ENCODE measurements around the gene JUP. TPM values are rescaled to one million over a fixed set of nuclear protein-coding genes. Genes with fewer than 3 reads are reported as not detected.

Gene JUP
- total and polyA plus RNA-seq, 2 of the 4 experiments (the other 2 are of a cell fraction) = 12.9 to 27.3 TPM

- Histone ChIP-seq H4K8ac (ENCODE audit: low read depth in 2 of 2, low read length in 2 of 2) (peak overlapping the region in 1 of 2 experiments; percentile 38; a peak in 1 of 4 replicates), H3K56ac (ENCODE audit: extremely low read depth, insufficient read depth, low read length) (no peak overlapping the region), H2BK120ac (ENCODE audit: low read depth, low read length) (peak overlapping the region; percentile 2; the same call in 1 of the 2 replicates), H3K18ac (ENCODE audit: low read depth, low read length) (peak overlapping the region; percentile 28; the same call in 1 of the 2 replicates), H3K79me1 (ENCODE audit: low read depth in 1 of 2, low read length in 2 of 2) (peaks cover 6 to 43% of the 10 kb centered on the region in 2 experiments; a peak in 3 of 4 replicates), H2AFZ (replicated peaks; ENCODE audit: low read length, poor library complexity) (peak overlapping the region; percentile 80), H3K9me3 (ENCODE audit: control insufficient read depth, insufficient read depth, low read length) (no peaks in the 10 kb centered on the region), H3K23ac (ENCODE audit: low read depth, low read length) (peak overlapping the region; percentile 2; the same call in 1 of the 2 replicates), H3K4me2 (ENCODE audit: low read depth, low read length) (peak overlapping the region; percentile 97), H4K5ac (ENCODE audit: low read depth, low read length) (peak overlapping the region; percentile 72), H2BK15ac (ENCODE audit: low read depth, low read length) (peak overlapping the region; percentile 47; the same call in 1 of the 3 replicates), H2AK9ac (replicated peaks; ENCODE audit: low read depth, low read length, poor library complexity) (peak overlapping the region; percentile 94), H2BK20ac (ENCODE audit: low read depth, low read length) (no peak overlapping the region), H3K9me1 (ENCODE audit: insufficient read depth, low read length) (0 out of 2 replicates have a peak, but pooled peaks cover 2% of the 10 kb centered on the region), H2BK5ac (ENCODE audit: low read depth, low read length, poor library complexity, severe bottlenecking) (no peak overlapping the region), H3K4ac (ENCODE audit: low read depth, low read length) (peak overlapping the region; percentile 45; the same call in 1 of the 2 replicates), H3K4me1 (ENCODE audit: control insufficient read depth, insufficient read depth, low read length) (peaks cover 22% of the 10 kb centered on the region), H3K4me3 (ENCODE audit: insufficient read depth, low read depth, low read length) (peak overlapping the region; percentile 55), H3K36me3 (ENCODE audit: control insufficient read depth, insufficient read depth, low read length) (0 out of 2 replicates have a peak, but pooled peaks cover 2% of the 10 kb centered on the region), H3K14ac (replicated peaks; ENCODE audit: low read depth, low read length) (peak overlapping the region; percentile 85), H2AK5ac (ENCODE audit: low read depth, low read length) (peak overlapping the region; percentile 51; the same call in 1 of the 2 replicates), H3K27me3 (ENCODE audit: control insufficient read depth, insufficient read depth, low read length) (0 out of 2 replicates have a peak, but pooled peaks cover 2% of the 10 kb centered on the region), H3K9ac (ENCODE audit: low read depth, low read length) (peak overlapping the region; percentile 66), H3K27ac (ENCODE audit: insufficient read depth, low read length) (peak overlapping the region; percentile 26), H4K91ac (ENCODE audit: insufficient read depth, low read depth, low read length) (peak overlapping the region; percentile 26; the same call in 1 of the 2 replicates), H4K20me1 (ENCODE audit: insufficient read depth, low read length) (peaks cover 16% of the 10 kb centered on the region; the same call in 1 of the 2 replicates)
- ATAC-seq (ENCODE audit: low read depth) (no peak; the same call in 1 of the 2 replicates), DNase-seq (no peak)
- ChIA-PET POLR2A (ENCODE audit: unreplicated experiment) (no interaction called here), CTCF (interaction anchor here (0.9 to 1.4 kb wide), 4 partner anchors 8 to 50 kb away, joined by 3 to 12 read pairs (median 6); no protein-coding TSS in a partner anchor)
- no peak for TF ChIP-seq USF2 (IDR thresholded peaks at IDR 0.05; ENCODE audit: low read depth, low read length)
- no peak for TF ChIP-seq CTCF (conservative IDR thresholded peaks at IDR 0.05; ENCODE audit: low read depth, low read length)
- TF ChIP-seq POLR2A (IDR thresholded peaks at IDR 0.05; ENCODE audit: low read depth, low read length) = no peak
- TF ChIP-seq BHLHE40 (IDR thresholded peaks at IDR 0.05; ENCODE audit: low read depth, low read length) = no peak
- no peak for TF ChIP-seq CEBPB (IDR thresholded peaks at IDR 0.05; ENCODE audit: low read depth, low read length)
- no peak for TF ChIP-seq RCOR1 (IDR thresholded peaks at IDR 0.05; ENCODE audit: insufficient replicate concordance, low read length)
- no peak for TF ChIP-seq MAFK (IDR thresholded peaks at IDR 0.05; ENCODE audit: low read depth, low read length)
- no peak for TF ChIP-seq MAZ (IDR thresholded peaks at IDR 0.05; ENCODE audit: borderline replicate concordance, low read depth, low read length)
- no peak for TF ChIP-seq MXI1 (IDR thresholded peaks at IDR 0.05; ENCODE audit: borderline replicate concordance, low read depth, low read length)
- no peak for TF ChIP-seq FOS (IDR thresholded peaks at IDR 0.05; ENCODE audit: low read depth, low read length)
- no peak for TF ChIP-seq RFX5 (IDR thresholded peaks at IDR 0.05; ENCODE audit: low read depth, low read length)
- WGBS, 2 experiments (ENCODE audit: extremely low coverage in 2 of 2, insufficient read length in 1 of 2) = 9% methylated on average over 11 of the region's 22 CpGs; no CpG with 5 or more reads in 1 of the 2 experiments
- in situ Hi-C loops (cut with MboI; ENCODE audit: low sequenced_read_pairs) (no loop called here), intact Hi-C loops (cut with micrococcal nuclease) (no loop called here), dilution Hi-C loops (cut with HindIII; ENCODE audit: low sequenced_read_pairs, unreplicated experiment) (no loop called here)
- BruUV-seq (replicated peaks) = no TSS peak
Measured at GRCh38 chr17:41785859-41786226, 668 bp downstream of the JUP start.
